ENCODE results near the gene PLPPR3. TPM values are rescaled to one million over a fixed set of nuclear protein-coding genes. Genes with fewer than 3 reads are reported as not detected.

The PLPPR3 gene
- total and polyA plus RNA-seq, 9 of the 15 experiments (the other 6 are each of a cell fraction or from before 2014, with no cell fraction given) = 0.01 to 48.2 (median 8.6) TPM

DNA sequence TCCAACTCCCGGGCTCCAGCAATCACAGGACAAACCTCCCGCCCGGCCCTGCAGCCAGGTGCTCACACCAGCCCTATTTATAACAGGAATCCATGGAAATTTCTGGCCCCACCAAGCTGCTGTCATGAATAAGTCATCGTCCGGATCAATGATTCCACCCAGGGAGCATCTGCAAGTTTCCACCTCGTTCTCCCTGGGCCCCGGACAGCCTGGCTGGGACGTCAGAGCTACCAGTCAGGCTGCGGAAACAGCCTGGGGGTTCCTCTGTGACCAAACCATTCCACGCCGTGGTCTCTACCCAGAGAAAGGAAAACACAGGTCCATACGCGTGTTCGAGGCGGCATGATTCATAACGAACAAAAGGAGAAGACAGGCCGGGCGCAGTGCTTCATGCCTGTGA, 45.2 kb downstream of the PLPPR3 start:
- WGBS (ENCODE audit: insufficient coverage, low coverage, missing lambda C conversion rate) = 95% methylated on average over 14 of the region's 18 CpGs
- no peak overlapping the region for H3K4me2 ChIP-seq (ENCODE audit: insufficient read depth, low read length)
- H3K9me3 ChIP-seq (replicated peaks; ENCODE audit: control insufficient read depth, insufficient read depth, low read depth, low read length) = no peaks in the 10 kb centered on the region
- no peak overlapping the region for H3K27ac ChIP-seq (ENCODE audit: extremely low read depth, low read depth, low read length)
- H2AFZ ChIP-seq (ENCODE audit: low read depth, low read length) = no peak overlapping the region
- DNase-seq (ENCODE audit: extremely low read depth in 1 of 4, low spot score in 3 of 4) (no peak), ATAC-seq (no peak), FAIRE-seq (no peak)
- no peaks in the 10 kb centered on the region for H3K9me1 ChIP-seq (ENCODE audit: control insufficient read depth, insufficient read depth, low read length)
- H3K27me3 ChIP-seq (ENCODE audit: control insufficient read depth in 2 of 2, insufficient read depth in 2 of 2, low read length in 2 of 2) = no peaks in the 10 kb centered on the region
- H3K9ac ChIP-seq (ENCODE audit: insufficient read depth in 1 of 2, low read depth in 2 of 2, low read length in 2 of 2) = no peak overlapping the region
- no peak overlapping the region for H3K4me3 ChIP-seq
- H3K36me3 ChIP-seq (ENCODE audit: control insufficient read depth, insufficient read depth, low read length) = no peaks in the 10 kb centered on the region
- no peaks in the 10 kb centered on the region for H4K20me1 ChIP-seq (replicated peaks; ENCODE audit: control insufficient read depth, insufficient read depth, low read length)
- intact Hi-C loops (cut with micrococcal nuclease) = no loop called here
- H3K4me1 ChIP-seq (replicated peaks in 1 of 2; ENCODE audit: control insufficient read depth in 2 of 2, insufficient read depth in 2 of 2, low read length in 2 of 2) = peaks cover 0 to 23% of the 10 kb centered on the region in 2 experiments; a peak in 2 of 5 replicates
- CTCF ChIA-PET (ENCODE audit: low intra/inter-chr PET ratio) = no interaction called here
- no peaks in the 10 kb centered on the region for H3K79me2 ChIP-seq (ENCODE audit: control insufficient read depth, insufficient read depth, low read length)
- POLR2A ChIA-PET = interaction anchor here (1.4 kb wide), 1 partner anchor 24 kb away, joined by 4 read pairs; no protein-coding TSS in a partner anchor
- BruUV-seq (replicated peaks) = no TSS peak
- in situ Hi-C loops (cut with MboI) = no loop called here
- no peak for TF ChIP-seq ZNF589 (CRISPR knock-in tag; IDR thresholded peaks at IDR 0.05; ENCODE audit: low read depth)
- TF ChIP-seq RREB1 (CRISPR knock-in tag; IDR thresholded peaks at IDR 0.05) = no peak
- no peak for TF ChIP-seq ZNF668 (CRISPR knock-in tag; IDR thresholded peaks at IDR 0.05)
- TF ChIP-seq HLTF (IDR thresholded peaks at IDR 0.05) = no peak
- no peak for TF ChIP-seq U2AF1 (optimal IDR thresholded peaks at IDR 0.05; ENCODE audit: low read depth, low read length)
- TF ChIP-seq, protein P1, sequence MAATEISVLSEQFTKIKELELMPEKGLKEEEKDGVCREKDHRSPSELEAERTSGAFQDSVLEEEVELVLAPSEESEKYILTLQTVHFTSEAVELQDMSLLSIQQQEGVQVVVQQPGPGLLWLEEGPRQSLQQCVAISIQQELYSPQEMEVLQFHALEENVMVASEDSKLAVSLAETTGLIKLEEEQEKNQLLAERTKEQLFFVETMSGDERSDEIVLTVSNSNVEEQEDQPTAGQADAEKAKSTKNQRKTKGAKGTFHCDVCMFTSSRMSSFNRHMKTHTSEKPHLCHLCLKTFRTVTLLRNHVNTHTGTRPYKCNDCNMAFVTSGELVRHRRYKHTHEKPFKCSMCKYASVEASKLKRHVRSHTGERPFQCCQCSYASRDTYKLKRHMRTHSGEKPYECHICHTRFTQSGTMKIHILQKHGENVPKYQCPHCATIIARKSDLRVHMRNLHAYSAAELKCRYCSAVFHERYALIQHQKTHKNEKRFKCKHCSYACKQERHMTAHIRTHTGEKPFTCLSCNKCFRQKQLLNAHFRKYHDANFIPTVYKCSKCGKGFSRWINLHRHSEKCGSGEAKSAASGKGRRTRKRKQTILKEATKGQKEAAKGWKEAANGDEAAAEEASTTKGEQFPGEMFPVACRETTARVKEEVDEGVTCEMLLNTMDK (IDR thresholded peaks at IDR 0.05; ENCODE audit: borderline replicate concordance, insufficient read depth, low read depth, low read length, poor library complexity, severe bottlenecking) = no peak
- no peak for TF ChIP-seq NFIC (IDR thresholded peaks at IDR 0.05)
- no peak for TF ChIP-seq BACH1 (tag; IDR thresholded peaks at IDR 0.05)
- TF ChIP-seq TFAP4 (CRISPR knock-in tag; IDR thresholded peaks at IDR 0.05; ENCODE audit: borderline replicate concordance) = no peak
- TF ChIP-seq ILF3 (IDR thresholded peaks at IDR 0.05; ENCODE audit: borderline replicate concordance) = no peak
- TF ChIP-seq, protein P2, sequence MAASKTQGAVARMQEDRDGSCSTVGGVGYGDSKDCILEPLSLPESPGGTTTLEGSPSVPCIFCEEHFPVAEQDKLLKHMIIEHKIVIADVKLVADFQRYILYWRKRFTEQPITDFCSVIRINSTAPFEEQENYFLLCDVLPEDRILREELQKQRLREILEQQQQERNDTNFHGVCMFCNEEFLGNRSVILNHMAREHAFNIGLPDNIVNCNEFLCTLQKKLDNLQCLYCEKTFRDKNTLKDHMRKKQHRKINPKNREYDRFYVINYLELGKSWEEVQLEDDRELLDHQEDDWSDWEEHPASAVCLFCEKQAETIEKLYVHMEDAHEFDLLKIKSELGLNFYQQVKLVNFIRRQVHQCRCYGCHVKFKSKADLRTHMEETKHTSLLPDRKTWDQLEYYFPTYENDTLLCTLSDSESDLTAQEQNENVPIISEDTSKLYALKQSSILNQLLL (CRISPR knock-in tag; IDR thresholded peaks at IDR 0.05; ENCODE audit: borderline replicate concordance) = no peak
- no peak for TF ChIP-seq XRCC4 (IDR thresholded peaks at IDR 0.05; ENCODE audit: extremely low read depth, insufficient read depth, insufficient read length)

All from K562 (cell line).